ENCODE results near the gene VAC14. TPM values are rescaled to one million over a fixed set of nuclear protein-coding genes. Genes with fewer than 3 reads are reported as not detected.
A peak's percentile ranks its signal among the peaks of the same experiment; 100 is the strongest.
"Not testable (repeated sequence)": the region's sequence is repeated elsewhere in the genome, so short reads cannot be mapped to it uniquely, and the experiment has no call there.

Gene VAC14
- 16.1 and 50.3 TPM in 2 replicates for total RNA-seq (ENCODE audit: low replicate concordance)

GRCh38 chr16:70800781-70801480 lies at the start of gene VAC14:
Gene VAC14, minus strand, starts transcription at chr16:70801158. Its CDS starts 258 bp downstream, at chr16:70800900.
- peak within 1 kb of the TSS; percentile 90 for H3K4me2 ChIP-seq
- no peak within 1 kb of the TSS for H3K27ac ChIP-seq
- no peaks in the 10 kb centered on the region for H3K36me3 ChIP-seq
- H4K20me1 ChIP-seq (ENCODE audit: low read depth): no peaks in the 10 kb centered on the region
- TF ChIP-seq EZH2 (IDR thresholded peaks at IDR 0.05) (no peak), EZH2phosphoT487 (IDR thresholded peaks at IDR 0.05) (no peak)
- TF ChIP-seq, protein P1, sequence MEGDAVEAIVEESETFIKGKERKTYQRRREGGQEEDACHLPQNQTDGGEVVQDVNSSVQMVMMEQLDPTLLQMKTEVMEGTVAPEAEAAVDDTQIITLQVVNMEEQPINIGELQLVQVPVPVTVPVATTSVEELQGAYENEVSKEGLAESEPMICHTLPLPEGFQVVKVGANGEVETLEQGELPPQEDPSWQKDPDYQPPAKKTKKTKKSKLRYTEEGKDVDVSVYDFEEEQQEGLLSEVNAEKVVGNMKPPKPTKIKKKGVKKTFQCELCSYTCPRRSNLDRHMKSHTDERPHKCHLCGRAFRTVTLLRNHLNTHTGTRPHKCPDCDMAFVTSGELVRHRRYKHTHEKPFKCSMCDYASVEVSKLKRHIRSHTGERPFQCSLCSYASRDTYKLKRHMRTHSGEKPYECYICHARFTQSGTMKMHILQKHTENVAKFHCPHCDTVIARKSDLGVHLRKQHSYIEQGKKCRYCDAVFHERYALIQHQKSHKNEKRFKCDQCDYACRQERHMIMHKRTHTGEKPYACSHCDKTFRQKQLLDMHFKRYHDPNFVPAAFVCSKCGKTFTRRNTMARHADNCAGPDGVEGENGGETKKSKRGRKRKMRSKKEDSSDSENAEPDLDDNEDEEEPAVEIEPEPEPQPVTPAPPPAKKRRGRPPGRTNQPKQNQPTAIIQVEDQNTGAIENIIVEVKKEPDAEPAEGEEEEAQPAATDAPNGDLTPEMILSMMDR (IDR thresholded peaks at IDR 0.05): no peak
- peak within 1 kb of the TSS; percentile 19 for H2AFZ ChIP-seq (replicated peaks)
- Mint-ChIP-seq H3K27ac (peak within 1 kb of the TSS; percentile 76), H3K4me3 (peak within 1 kb of the TSS; percentile 96), H3K36me3 (no peaks in the 10 kb centered on the region), H3K9me3 (peaks cover 6% of the 10 kb centered on the region), H3K4me1 (peaks cover 12% of the 10 kb centered on the region), H3K27me3 (ENCODE audit: insufficient read depth, low read depth) (peaks cover 2% of the 10 kb centered on the region)
- peaks cover 47% of the 10 kb centered on the region for H3K79me2 ChIP-seq (ENCODE audit: low read depth)
- H3K4me3 ChIP-seq: peak within 1 kb of the TSS; percentile 87
- DNase-seq (ENCODE audit: low spot score): peak; percentile 96
- H3K4me1 ChIP-seq: peaks cover 6% of the 10 kb centered on the region
- peak within 1 kb of the TSS; percentile 80 for H3K9ac ChIP-seq
- peaks cover 46% of the 10 kb centered on the region for H3K27me3 ChIP-seq
- no peaks in the 10 kb centered on the region for H3K9me3 ChIP-seq (ENCODE audit: low read depth)
- peaks cover 4% of the 10 kb centered on the region for H3F3A ChIP-seq (ENCODE audit: low read depth)

DNA sequence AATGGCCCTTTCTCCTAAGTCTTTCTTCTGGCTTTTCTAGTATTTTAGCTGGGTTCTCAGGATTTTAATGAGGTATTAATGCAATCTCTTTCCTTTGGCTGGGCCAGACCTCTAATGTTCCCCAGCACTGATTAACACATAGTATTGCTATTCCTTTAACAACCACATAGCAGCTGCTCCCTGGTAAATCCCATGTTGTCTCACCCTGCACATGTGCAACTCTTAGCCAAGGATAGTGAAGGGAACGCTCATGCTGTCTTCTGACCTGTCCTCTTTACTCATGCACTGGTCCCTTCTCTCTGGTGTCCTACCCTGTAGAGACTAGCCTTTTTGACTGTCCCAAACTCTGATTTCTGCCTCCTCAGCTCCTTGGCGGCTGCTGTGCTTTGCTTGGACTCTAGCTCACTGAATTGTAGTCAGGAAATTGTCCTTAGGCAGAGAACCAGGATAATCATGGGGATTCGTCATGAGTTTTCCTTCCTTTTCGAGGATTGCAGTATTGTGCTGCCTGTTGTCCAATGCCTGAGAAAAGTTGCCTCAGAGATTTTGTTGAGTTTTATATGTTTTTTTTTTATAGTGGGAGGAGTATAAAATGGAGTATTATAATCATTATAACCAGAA lies 22.6 kb upstream of the VAC14 start:
- not testable (repeated sequence) for H3K36me3 ChIP-seq; H3K9me3 Mint-ChIP-seq; H3K9ac ChIP-seq; DNase-seq (ENCODE audit: low spot score); H3K27me3 ChIP-seq; H2AFZ ChIP-seq (replicated peaks); H3K27ac ChIP-seq; H3K79me2 ChIP-seq (ENCODE audit: low read depth); H3K27ac Mint-ChIP-seq; H3K4me1 Mint-ChIP-seq; H4K20me1 ChIP-seq (ENCODE audit: low read depth); H3K4me2 ChIP-seq; H3K27me3 Mint-ChIP-seq (ENCODE audit: insufficient read depth, low read depth); H3K4me3 Mint-ChIP-seq; H3K36me3 Mint-ChIP-seq; H3K9me3 ChIP-seq (ENCODE audit: low read depth); H3F3A ChIP-seq (ENCODE audit: low read depth); H3K4me3 ChIP-seq; H3K4me1 ChIP-seq

DNA sequence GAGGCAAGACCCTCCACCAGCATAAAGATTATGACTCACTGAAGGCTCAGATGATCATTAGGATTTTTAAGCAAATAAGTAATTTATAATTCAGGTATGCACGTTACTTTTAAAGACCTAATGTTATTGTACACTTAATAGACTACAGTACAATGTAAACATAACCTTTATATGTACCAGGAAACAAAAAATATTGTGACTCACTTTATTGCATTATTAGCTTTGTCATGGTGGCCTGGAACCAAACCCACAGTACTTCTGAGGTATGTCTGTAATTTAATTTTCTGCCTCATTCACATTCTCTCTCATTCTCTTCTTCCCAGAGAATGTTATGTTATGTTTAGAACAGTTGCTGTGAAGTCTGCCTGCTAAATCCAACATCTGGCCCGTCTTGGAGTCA lies 21.8 kb upstream of the VAC14 start:
- not testable (repeated sequence) for H3K4me1 Mint-ChIP-seq; H3K9ac ChIP-seq; H3K9me3 Mint-ChIP-seq; H3K27ac ChIP-seq; H2AFZ ChIP-seq (replicated peaks); H3K79me2 ChIP-seq (ENCODE audit: low read depth); H3K4me3 ChIP-seq; H3K4me3 Mint-ChIP-seq; H3K27ac Mint-ChIP-seq; H3F3A ChIP-seq (ENCODE audit: low read depth); DNase-seq (ENCODE audit: low spot score); H4K20me1 ChIP-seq (ENCODE audit: low read depth); H3K27me3 Mint-ChIP-seq (ENCODE audit: insufficient read depth, low read depth); H3K36me3 Mint-ChIP-seq; H3K4me2 ChIP-seq; H3K9me3 ChIP-seq (ENCODE audit: low read depth); H3K4me1 ChIP-seq; H3K36me3 ChIP-seq
- H3K27me3 ChIP-seq: peaks cover 14% of the 10 kb centered on the region

DNA sequence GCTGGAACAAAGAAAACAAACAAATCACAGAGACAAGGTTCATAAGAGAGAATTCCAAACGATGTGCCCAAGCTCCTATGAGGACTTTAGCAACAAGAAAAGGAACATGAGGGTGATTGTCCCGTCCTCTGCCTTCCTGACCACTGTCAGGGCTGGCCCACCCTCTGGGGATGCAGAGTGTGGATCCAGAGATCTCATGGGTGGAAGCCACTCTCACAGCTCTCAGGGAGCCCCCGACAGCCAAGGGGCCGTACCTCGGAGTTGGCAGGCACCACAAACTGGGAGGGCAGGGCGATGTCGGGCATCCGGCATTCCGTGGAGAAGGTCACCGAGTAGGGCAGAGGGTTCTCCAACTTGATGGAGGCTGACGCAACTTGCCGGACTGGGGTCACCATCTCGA lies 17.1 kb upstream of the VAC14 start:
- not testable (repeated sequence) for H3K9ac ChIP-seq; DNase-seq (ENCODE audit: low spot score); H3K4me1 Mint-ChIP-seq; H3K9me3 Mint-ChIP-seq; H3K36me3 ChIP-seq; H3K9me3 ChIP-seq (ENCODE audit: low read depth); H3K27me3 Mint-ChIP-seq (ENCODE audit: insufficient read depth, low read depth); H4K20me1 ChIP-seq (ENCODE audit: low read depth); H2AFZ ChIP-seq (replicated peaks); H3K4me3 Mint-ChIP-seq; H3K36me3 Mint-ChIP-seq; H3K4me1 ChIP-seq; H3F3A ChIP-seq (ENCODE audit: low read depth); H3K27ac Mint-ChIP-seq; H3K27ac ChIP-seq; H3K4me3 ChIP-seq; H3K4me2 ChIP-seq; H3K79me2 ChIP-seq (ENCODE audit: low read depth)
- peaks cover 13% of the 10 kb centered on the region for H3K27me3 ChIP-seq
